ENCODE data around the gene ACSM3. TPM values are rescaled to one million over a fixed set of nuclear protein-coding genes. Genes with fewer than 3 reads are reported as not detected.
"Not testable (repeated sequence)": the region's sequence is repeated elsewhere in the genome, so short reads cannot be mapped to it uniquely, and the experiment has no call there.

Gene ACSM3
- total RNA-seq, 4 donors from 2014 or later, result 0.57 to 8.6 (median 3.8) TPM

GRCh38 chr16:20747030-20747816 lies 16.6 kb upstream of the ACSM3 start:
- Histone ChIP-seq H3K36me3 (no peaks in the 10 kb centered on the region), H3K4me1 (no peaks in the 10 kb centered on the region), H3K4me3 (no peak overlapping the region), H3K27ac (peak overlapping the region in 1 of 4 donors; percentile 15), H3K9me3 (peaks cover 0 to 11% (median 0%) of the 10 kb centered on the region in 3 donors), H3K27me3 (no peaks in the 10 kb centered on the region)
- intact Hi-C loops (cut with DNase I), result no loop called here
- DNase-seq, result no peak
- TF ChIP-seq, protein P1, sequence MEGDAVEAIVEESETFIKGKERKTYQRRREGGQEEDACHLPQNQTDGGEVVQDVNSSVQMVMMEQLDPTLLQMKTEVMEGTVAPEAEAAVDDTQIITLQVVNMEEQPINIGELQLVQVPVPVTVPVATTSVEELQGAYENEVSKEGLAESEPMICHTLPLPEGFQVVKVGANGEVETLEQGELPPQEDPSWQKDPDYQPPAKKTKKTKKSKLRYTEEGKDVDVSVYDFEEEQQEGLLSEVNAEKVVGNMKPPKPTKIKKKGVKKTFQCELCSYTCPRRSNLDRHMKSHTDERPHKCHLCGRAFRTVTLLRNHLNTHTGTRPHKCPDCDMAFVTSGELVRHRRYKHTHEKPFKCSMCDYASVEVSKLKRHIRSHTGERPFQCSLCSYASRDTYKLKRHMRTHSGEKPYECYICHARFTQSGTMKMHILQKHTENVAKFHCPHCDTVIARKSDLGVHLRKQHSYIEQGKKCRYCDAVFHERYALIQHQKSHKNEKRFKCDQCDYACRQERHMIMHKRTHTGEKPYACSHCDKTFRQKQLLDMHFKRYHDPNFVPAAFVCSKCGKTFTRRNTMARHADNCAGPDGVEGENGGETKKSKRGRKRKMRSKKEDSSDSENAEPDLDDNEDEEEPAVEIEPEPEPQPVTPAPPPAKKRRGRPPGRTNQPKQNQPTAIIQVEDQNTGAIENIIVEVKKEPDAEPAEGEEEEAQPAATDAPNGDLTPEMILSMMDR (IDR thresholded peaks at IDR 0.05), result no peak
- TF ChIP-seq POLR2A (IDR thresholded peaks at IDR 0.05), result no peak
- WGBS, 2 donors, result 54 to 80% methylated on average over 4 of the region's 4 CpGs

DNA sequence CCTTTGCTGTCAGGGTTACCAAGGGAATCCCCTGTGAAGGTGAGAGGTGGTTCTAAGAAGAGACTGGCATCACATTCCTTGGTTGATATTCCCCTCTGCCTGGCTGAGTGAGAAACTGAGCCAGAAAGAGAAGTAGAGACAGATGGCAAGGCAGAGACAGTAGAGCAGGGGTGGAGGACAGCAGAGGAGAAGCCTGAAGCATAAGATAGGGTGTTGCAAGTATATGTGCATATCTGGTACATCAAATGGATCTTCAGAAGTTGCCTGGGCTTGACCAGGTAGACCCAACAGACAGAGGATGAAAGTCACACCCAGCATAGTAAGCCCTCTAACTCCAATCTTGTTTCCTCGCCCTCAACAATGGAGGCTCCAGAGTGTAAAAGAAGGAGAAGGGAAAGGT lies 14.3 kb upstream of the ACSM3 start:
- H3K9me3 ChIP-seq, result peaks cover 0 to 11% (median 0%) of the 10 kb centered on the region in 3 donors
- TF ChIP-seq, protein P1 (IDR thresholded peaks at IDR 0.05), result no peak
- TF ChIP-seq POLR2A (IDR thresholded peaks at IDR 0.05), result no peak
- no peak overlapping the region for H3K27ac ChIP-seq
- no peaks in the 10 kb centered on the region for H3K36me3 ChIP-seq
- H3K4me3 ChIP-seq, result no peak overlapping the region
- H3K4me1 ChIP-seq, result no peaks in the 10 kb centered on the region
- DNase-seq, result no peak
- no peaks in the 10 kb centered on the region for H3K27me3 ChIP-seq
- 100% methylated on average over 1 of the region's 1 CpG for whole genome bisulfite sequencing, 2 donors
- intact Hi-C loops (cut with DNase I), result no loop called here

DNA sequence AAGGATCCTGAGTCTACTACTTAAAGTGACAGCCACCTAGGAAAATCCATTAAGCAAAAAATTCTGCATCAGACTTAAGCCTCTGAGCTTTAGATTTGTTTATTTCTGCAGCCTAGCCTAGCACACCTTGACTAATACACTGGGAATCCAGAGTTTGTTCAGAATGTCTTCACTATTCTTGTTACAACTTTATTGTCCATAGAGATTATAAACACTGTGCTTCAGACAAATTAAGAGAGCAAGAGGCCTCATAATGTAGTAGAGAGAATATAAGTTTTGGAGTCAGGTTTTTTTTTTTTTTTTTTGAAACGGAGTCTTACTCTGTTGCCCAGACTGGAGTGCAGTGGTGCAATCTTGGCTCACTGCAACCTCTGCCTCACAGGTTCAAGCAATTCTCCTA lies 13.3 kb upstream of the ACSM3 start:
- H3K27me3 ChIP-seq, result no peaks in the 10 kb centered on the region
- DNase-seq, result no peak
- peaks cover 0 to 11% (median 0%) of the 10 kb centered on the region in 3 donors for H3K9me3 ChIP-seq
- H3K4me3 ChIP-seq, result no peak overlapping the region
- no peaks in the 10 kb centered on the region for H3K4me1 ChIP-seq
- TF ChIP-seq, protein P1 (IDR thresholded peaks at IDR 0.05), result no peak
- no peak for TF ChIP-seq POLR2A (IDR thresholded peaks at IDR 0.05)
- intact Hi-C loops (cut with DNase I), result no loop called here
- 83 to 86% methylated on average over 1 of the region's 1 CpG for WGBS, 2 donors
- no peak overlapping the region for H3K27ac ChIP-seq
- no peaks in the 10 kb centered on the region for H3K36me3 ChIP-seq

DNA sequence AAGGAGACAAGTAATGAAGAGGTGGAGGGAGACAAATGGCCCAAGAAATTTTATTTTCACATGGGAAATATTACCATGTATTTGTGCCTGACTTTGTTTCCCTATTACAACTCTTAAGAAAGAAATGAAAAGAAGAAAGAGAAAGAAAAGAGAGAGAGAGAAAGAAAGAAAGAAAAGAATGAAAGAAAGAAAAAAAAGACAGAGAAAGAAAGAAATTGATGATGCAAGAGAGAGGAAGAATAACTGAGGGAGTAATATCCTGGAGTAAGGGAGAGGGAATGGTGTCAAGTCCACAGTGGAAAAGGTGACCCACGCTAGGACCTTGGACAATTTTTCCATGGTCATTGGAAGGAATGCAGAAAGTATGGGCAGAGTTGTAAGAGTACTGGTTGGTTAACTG lies 10.1 kb upstream of the ACSM3 start:
- no peak overlapping the region for H3K27ac ChIP-seq
- intact Hi-C loops (cut with DNase I), result no loop called here
- 50 to 60% methylated on average over 1 of the region's 1 CpG for WGBS, 2 donors

DNA sequence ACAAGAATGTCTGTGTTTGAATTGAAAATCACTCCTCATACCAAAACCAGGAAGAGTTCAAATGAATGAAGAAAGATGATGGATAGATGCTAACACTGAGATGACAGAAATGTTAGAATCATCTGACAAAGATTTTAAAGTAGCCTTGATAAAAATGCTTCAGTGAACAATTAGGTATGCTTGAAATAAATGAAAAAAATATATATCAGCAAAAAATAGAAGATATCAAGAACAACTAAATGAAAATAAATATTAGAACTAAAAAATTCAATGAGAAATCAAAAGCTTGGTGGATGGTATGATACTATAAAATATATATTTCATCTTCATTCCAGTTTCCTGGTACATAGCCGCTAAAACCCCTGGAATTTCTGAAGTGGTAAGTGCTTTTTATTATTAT lies 8.6 kb upstream of the ACSM3 start:
- no peak for DNase-seq
- Histone ChIP-seq H3K4me3 (no peak overlapping the region), H3K36me3 (no peaks in the 10 kb centered on the region), H3K27ac (no peak overlapping the region), H3K9me3 (no peaks in the 10 kb centered on the region), H3K4me1 (no peaks in the 10 kb centered on the region), H3K27me3 (no peaks in the 10 kb centered on the region)
- TF ChIP-seq POLR2A (IDR thresholded peaks at IDR 0.05), result no peak
- TF ChIP-seq, protein P1 (IDR thresholded peaks at IDR 0.05), result no peak
- 67 to 76% methylated on average over 1 of the region's 1 CpG for WGBS, 2 donors
- intact Hi-C loops (cut with DNase I), result no loop called here

More for the DNA sequence above, 10.1 kb upstream of the ACSM3 start:
- Histone ChIP-seq H3K4me3 (no peak overlapping the region), H3K36me3 (no peaks in the 10 kb centered on the region), H3K4me1 (no peaks in the 10 kb centered on the region), H3K9me3 (no peaks in the 10 kb centered on the region), H3K27me3 (no peaks in the 10 kb centered on the region)
- DNase-seq, result no peak
- TF ChIP-seq, protein P1 (IDR thresholded peaks at IDR 0.05), result no peak
- no peak for TF ChIP-seq POLR2A (IDR thresholded peaks at IDR 0.05)

DNA sequence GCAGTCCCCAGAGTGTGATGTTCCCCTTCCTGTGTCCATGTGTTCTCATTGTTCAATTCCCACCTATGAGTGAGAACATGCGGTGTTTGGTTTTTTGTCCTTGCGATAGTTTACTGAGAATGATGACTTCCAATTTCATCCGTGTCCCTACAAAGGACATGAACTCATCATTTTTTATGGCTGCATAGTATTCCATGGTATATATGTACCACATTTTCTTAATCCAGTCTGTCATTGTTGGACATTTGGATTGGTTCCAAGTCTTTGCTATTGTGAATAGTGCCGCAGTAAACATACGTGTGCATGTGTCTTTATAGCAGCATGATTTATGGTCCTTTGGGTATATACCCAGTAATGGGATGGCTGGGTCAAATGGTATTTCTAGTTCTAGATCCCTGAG lies 8.0 kb upstream of the ACSM3 start:
- H3K4me1 ChIP-seq; H3K4me3 ChIP-seq; intact Hi-C loops (cut with DNase I); DNase-seq; H3K9me3 ChIP-seq; H3K27me3 ChIP-seq; H3K27ac ChIP-seq; H3K36me3 ChIP-seq: not testable (repeated sequence)
- WGBS, 2 donors, result no CpG with 5 or more reads among the region's 5 CpGs

All from esophagus squamous epithelium (tissue), 5 donors.